Glomerular endothelial cell (primary cell): Measurements from ENCODE around the gene RPL3. TPM values are rescaled to one million over a fixed set of nuclear protein-coding genes. Genes with fewer than 3 reads are reported as not detected.

ENCODE experiments used
- DNase-seq: peaks from one replicate; pipeline ENCODE4 v3.0.0-alpha.2; 2011; ENCODE audit warnings: low read depth, low spot score; ENCODE audit errors: extremely low read depth
- total RNA-seq: library from RNA; depleted of rRNA; stranded (reverse); fragments of >200 nt; gene quantifications from 2 replicates; pipeline ENCODE4 v1.2.3, GENCODE V29; 2015

Gene RPL3
- total RNA-seq, 1 donor from 2014 or later, result 1,628 TPM

DNA sequence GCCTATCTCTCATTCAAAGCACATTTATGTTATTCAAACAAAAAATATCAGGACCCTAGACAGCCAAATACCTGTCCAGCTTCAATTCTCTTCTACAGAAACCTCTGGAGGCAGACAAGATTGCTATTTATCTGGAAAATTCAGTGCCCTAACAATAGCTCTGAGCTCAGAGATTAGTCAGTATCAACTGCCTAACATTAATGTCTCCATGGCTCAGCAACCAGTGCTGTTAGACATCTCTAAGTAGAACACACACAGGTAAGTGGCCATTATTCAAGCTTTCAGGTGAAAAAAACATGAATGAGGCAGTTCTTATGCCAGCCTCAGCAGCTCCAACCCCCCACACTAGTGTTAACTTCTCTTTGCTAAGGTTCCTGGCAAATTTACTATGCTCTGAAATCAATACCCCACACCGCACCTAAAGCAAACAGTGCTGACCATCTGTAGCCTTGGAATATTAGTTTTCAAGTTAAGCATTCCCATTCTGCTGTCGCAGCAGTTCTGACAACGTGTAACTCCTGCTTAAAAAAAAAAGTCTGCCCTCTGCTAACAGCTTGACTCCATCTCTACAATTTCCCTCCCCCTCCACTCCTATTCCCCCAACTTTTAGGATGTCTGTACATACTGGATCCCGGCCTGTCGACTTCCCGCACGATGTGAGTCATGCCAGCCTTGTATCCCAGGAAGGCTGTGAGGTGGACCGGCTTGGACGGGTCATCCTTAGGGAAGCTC, 1.5 kb downstream of the RPL3 start:
- DNase-seq, result no peak

- DNase-seq, result no peak
These were observed 2.2 kb downstream of the RPL3 start for GRCh38 chr22:39317084-39317774.

DNA sequence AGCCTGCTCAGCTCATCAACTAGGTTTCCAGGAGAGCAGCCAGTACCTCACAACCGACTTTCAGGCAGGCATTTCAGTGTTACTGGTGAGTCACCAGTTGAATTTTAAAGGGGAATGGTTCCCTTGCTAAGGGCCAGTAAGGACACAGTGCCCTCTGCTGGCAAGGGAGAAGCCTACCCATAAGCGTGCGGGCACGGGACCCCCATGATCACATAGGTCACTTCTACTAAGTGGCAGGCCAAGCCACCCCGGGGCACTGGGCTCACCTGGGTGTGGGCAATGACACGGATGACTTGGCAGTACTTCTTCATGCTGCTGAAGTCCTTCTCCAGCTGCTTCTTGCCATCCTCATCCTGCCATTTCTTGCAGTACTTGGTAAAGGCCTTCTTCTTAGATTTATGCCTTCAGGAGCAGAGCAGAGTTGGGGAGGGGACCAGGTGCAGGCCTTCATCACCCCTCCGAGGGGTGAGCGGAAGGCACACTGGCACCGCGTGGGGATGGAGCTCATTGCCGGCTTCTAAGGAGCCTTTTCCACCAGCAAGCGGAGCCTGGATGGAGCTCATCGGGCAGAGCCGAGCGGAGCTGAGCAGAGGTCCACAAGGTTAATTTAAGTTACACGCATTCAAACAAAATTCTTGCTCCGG, 2.9 kb downstream of the RPL3 start:
- no peak for DNase-seq

GRCh38 chr22:39315389-39315788, 4.0 kb downstream of the RPL3 start:
- no peak for DNase-seq

GRCh38 chr22:39314251-39314971, 5.0 kb downstream of the RPL3 start:
- DNase-seq, result no peak

DNA sequence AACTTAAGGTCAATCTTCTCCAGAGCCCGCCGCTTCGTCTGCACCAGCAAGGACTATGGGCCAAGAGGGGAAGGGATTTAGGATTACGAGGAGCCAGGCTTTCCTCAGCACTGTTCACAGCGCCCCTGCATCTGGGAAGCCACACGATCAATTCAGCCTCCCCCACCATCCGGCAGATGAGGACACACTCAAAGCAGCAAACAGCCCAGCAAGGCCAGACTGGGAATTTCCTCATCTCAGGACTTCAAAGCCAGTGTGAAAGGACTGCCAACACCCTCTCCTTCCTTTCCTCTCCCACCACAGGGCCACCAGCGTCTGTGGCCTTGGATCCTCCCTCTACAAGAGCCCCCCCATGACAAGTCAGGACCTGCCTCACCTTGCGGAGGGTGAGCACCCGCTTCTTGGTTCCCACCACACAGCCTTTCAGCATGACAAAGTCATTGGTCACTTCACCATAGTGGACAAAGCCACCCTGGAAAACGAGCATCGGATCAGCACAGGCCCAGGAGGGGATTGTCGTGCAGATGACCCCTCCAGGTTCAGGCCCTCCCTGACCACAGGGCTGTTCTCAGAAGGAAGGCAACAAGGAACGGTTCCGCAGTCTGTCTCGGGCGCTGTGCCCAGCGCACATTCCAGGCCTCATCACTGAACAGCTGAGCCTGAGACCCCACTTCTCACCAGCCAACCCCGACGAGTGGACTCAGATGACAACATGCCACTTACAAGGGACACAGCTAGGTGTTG, 6.0 kb downstream of the RPL3 start:
- DNase-seq, result no peak

DNA sequence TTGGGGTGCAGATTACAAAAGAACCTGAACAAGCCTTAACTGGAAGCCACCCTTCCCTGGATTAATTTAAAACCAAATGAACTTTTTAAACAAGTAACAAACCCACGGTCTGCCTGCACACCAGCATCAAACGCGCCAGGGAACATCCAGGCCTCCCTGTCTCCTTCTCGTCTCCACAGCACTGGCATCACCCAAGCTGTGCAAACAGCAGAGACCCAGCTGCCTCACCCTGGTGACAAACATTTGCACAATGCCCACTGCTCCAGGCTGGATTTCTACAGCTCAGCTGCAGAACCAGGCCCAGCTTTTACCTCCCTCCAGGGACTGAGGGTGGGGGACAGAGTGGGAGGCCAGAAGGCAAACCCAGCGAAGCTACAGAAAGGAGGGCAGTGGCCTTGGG, 7.0 kb downstream of the RPL3 start:
- no peak for DNase-seq

DNA sequence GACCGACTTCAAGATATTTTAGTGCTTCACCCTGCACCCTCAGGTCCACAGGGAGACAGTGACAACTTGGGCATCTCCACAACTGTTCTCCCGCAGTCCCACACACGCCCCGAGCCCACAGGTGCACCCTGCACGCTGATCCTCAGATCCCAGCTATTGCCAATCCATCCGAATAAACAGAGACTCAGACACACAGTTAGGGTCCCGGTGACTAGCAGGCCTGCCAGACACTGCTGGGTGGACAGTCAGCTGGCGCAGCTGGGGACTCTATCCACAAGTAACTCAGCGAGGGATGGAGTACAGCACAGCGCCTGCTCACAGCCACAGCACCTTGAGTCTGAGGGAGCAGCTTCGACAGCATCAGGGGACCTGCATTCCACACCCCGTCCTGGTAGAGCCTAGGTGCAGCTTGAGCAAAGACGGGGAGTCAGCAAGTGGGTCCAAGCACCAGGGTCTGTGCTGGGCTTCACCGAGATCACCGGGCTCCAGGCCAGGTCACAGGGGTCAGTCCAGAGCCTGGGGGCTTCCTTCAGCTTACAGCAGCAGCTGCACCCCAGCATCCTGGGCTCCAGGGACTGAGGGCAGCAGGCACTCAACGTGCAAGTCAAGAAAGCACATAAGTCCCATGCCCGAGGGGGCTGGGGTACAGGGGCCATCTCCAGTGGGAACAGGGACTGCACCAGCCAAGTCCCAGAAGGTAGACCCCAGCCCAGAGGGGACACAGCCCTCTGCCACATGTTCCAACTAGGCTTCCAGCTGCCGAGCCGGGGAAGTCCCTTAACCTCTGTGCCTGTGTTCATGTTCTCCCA, 7.6 kb downstream of the RPL3 start:
- DNase-seq, result no peak

DNA sequence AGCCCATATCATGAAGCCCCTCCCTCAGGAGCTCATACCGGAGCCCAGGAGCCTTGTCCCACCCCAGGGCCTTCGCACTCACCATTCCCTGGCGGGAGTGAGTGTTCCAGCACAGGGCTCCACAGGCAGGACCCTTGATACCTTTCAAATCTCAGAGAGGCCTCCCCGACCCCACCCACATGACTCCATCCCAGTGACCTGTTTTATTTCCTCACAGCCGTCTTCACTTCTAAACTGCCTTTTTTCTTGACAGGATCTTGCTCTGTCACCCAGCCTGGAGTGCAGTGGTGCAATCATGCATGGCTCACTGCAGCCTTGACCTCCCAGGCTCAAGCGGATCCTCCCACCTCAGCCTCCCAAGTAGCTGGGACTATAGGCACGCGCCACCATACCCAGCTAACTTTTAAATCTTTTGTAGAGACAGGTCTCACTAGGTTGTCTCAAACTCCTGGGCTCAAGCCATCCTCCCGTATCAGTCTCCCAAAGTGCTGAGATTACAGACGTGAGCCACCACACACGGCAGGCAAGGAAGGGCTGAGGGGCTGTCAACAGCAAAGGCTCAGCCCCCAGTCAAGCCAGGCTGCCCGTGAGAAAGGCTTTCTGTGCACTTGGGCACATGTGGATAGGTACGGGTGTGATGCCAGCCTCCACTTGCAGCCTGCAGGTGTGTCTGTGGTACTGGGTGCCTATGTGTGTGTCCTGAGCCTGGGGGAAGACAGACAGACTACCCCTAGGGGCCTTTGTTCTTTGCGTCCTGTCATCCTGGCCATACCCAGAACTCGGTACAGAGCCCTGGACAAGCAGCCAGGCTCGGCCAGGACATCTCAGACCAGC, 9.3 kb downstream of the RPL3 start:
- DNase-seq, result no peak

DNA sequence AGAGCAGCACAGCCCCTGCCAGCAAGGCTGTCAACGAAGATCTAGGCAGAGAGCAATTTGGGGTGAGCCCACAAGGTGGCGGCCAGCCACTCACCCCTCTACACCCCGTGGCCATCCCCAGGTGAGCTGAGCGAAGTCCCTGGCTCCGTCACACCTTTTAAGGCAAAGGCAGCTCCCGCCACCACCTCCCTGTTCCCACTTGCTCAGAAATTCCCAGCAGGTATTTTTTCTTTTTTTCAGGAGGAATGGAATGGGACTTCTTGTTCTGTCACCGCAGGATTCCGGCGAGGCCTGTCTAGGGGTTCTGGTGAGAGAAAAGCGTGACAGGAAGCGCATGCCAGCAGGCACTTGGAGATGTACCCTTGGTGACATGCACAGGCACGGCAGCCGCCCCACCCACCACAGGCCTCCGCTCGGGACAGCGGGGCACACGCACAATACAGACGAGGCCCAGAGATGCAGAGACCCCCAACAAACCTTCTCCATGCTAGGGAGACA, 10.0 kb downstream of the RPL3 start:
- no peak for DNase-seq

- no peak for DNase-seq
These were observed 10.6 kb downstream of the RPL3 start for GRCh38 chr22:39308614-39309363.

DNA sequence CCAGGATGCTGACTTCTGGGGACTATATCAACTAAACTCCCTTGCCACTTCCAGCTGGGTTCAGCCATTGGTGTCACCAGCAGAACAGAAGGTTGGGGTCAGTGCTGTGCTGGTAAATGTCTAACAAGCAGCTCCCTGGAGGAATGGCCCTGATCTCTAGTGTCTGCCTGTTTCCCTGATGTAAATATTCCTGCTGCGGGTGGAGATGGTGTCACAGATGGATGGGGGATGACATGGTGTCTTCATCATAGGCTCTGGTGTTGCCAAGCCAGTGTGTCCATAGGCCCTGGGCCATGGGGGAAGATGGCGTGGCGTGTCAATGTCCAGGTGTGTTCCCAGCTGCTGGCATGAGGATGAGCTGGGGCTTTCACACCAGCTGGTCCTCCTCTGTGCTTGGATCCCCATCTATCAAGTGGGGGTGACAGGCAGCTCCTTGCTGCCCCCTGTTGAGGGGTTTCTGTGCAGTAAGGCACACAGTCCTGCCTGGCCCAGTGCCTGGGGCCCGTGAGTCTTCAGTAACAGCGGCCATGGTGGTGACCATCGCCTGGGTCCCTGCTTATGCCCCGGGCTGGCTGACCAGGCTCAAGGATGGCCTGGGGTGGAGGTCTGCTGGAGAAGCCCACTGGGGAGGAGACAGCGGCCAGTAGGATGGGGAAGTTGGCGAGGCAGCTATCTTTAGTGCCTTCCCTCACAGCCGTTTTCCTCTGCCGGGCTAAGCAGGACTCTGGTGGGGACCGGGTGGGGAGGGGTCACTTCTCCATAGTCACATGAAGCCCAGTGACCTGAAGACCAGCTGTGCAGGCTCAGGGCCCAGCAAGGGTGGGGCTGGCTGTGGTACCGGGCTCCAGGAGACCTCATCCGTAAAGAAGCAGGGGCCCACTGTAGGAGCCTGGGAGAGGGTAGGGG, 12.7 kb downstream of the RPL3 start:
- no peak for DNase-seq

DNA sequence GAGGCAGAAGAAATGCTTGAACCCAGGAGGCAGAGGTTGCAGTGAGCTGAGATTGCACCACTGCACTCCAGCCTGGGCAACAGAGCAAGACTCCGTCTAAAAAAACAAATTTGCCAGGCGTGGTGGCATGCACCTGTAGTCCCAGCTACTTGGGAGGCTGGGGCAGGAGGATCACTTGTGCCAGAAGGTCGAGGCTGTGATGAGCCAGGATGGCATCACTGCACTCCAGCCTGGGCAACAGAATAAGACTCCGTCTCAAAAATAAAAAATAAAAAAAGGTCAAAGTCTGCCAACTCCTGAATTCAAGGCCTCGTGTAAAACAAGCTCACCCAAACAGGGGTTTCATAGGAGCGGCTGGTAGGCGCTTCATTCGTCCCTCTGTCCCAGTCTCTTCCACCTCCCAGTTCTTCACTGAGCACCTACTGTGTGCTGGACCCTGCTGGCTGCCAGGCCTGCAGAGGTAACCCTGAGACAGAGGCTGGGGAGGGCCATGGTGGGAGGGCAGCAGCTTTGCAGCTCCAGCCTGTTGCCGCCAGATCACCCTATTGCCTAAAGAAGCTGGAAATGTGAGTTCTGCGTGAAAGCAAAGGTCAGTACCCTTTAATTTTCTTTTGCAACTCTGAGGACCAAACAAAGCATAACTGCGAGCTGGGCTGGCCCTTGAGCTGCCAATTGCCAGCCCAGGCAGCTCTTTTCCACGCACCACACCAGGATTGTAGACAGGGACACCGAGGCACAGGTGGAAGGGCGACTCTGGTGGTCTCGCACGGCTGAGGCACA, 15.3 kb downstream of the RPL3 start:
- no peak for DNase-seq

GRCh38 chr22:39303358-39303757, 16.1 kb downstream of the RPL3 start:
- no peak for DNase-seq

GRCh38 chr22:39302431-39302960, 16.9 kb downstream of the RPL3 start:
- no peak for DNase-seq

DNA sequence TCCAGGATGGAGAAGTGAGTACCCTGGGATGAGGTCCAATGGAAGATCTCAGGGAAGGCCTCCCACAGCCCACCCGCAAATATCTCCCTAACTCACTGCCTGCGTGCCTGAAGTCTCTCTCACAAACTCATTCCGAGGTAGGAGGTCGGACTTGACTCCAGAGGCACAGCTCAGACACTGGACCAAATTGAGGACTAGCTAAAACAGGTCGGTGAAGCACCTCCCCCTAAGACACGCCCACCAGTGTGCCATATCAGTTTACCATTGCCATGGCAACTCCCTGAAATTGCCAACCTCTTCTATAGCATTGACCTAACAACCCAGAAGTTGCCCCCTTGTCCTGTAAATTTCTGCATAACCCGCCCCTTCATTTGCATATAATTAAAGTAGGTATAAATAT, 17.5 kb downstream of the RPL3 start:
- no peak for DNase-seq
